SU-DHL-6 (cell line): ENCODE results near the gene WDR4.
"Not testable (repeated sequence)": the region's sequence is repeated elsewhere in the genome, so short reads cannot be mapped to it uniquely, and the experiment has no call there.

Experiments used
- H2AFZ ChIP-seq: fragments of 200-600 bp; sonication (generic); 2 replicates; pipeline ENCODE4 v1.6.1; 2014; ENCODE audit warnings: low read depth, mild to moderate bottlenecking, moderate library complexity, mixed read lengths, antibody characterized with exemption, low read length; ENCODE audit not compliant: severe bottlenecking
- H3F3A ChIP-seq: fragments of 200-600 bp; shearing (Covaris generic); 2 replicates; pipeline ENCODE4 v1.6.0; 2016; ENCODE audit warnings: antibody characterized with exemption, mild to moderate bottlenecking; ENCODE audit not compliant: insufficient read depth
- H3K27ac ChIP-seq: fragments of 200-600 bp; sonication (generic); 2 replicates; pipeline ENCODE4 v1.5.1; 2016; ENCODE audit warnings: low read depth, mild to moderate bottlenecking, low read length, moderate library complexity, mixed read lengths
- H3K27me3 ChIP-seq: fragments of 200-600 bp; sonication (generic), shearing (Covaris generic); 2 replicates; pipeline ENCODE4 v1.6.0; 2014; ENCODE audit warnings: mild to moderate bottlenecking, low read length
- H3K36me3 ChIP-seq: fragments of 200-600 bp; sonication (generic); 2 replicates; pipeline ENCODE4 v1.6.1; 2014; ENCODE audit warnings: mild to moderate bottlenecking, low read length, mixed read lengths
- H3K4me2 ChIP-seq: fragments of 300-600, 200-600 bp; shearing (Covaris generic), sonication (generic); 2 replicates; pipeline ENCODE4 v1.6.0; 2014; ENCODE audit warnings: low read length, low read depth, mild to moderate bottlenecking; ENCODE audit not compliant: poor library complexity, severe bottlenecking
- H3K4me3 ChIP-seq: fragments of 200-600 bp; sonication (generic); 2 replicates; pipeline ENCODE4 v1.5.1; 2014; ENCODE audit warnings: antibody characterized with exemption, low read length, mild to moderate bottlenecking, mixed read lengths; ENCODE audit not compliant: insufficient read depth, poor library complexity, severe bottlenecking
- H3K79me2 ChIP-seq: fragments of 200-600 bp; sonication (generic); 2 replicates; pipeline ENCODE4 v1.6.1; 2014; ENCODE audit warnings: mild to moderate bottlenecking, low read length, moderate library complexity; ENCODE audit not compliant: insufficient read depth
- H3K9ac ChIP-seq: fragments of 200-600 bp; sonication (generic); 2 replicates; pipeline ENCODE4 v1.7.0; 2014; ENCODE audit warnings: mild to moderate bottlenecking, low read length
- H3K9me2 ChIP-seq: fragments of 200-600 bp; sonication (generic); replicated peaks from 2 replicates; pipeline ENCODE4 v1.6.1; 2014; ENCODE audit warnings: low read length; ENCODE audit not compliant: insufficient read depth
- H3K9me3 ChIP-seq: fragments of 200-600 bp; sonication (generic); 2 replicates; pipeline ENCODE4 v1.6.1; 2014; ENCODE audit warnings: low read length, mixed read lengths; ENCODE audit not compliant: insufficient read depth
- H4K20me1 ChIP-seq: fragments of 200-600 bp; sonication (generic); 2 replicates; pipeline ENCODE4 v1.6.1; 2014; ENCODE audit warnings: low read depth, mild to moderate bottlenecking, antibody characterized with exemption, low read length, moderate library complexity, mixed read lengths
- CTCF ChIP-seq: fragments of 200-600 bp; sonication (generic); IDR thresholded peaks from one replicate; pipeline ENCODE4 v1.5.1; 2017; ENCODE audit warnings: antibody characterized with exemption, mild to moderate bottlenecking, low read length, moderate library complexity; ENCODE audit not compliant: insufficient read depth, poor library complexity, severe bottlenecking
- EZH2phosphoT487 ChIP-seq: fragments of 200-600 bp; sonication (generic), shearing (Covaris generic); conservative IDR thresholded peaks from 2 replicates; pipeline ENCODE4 v1.6.1; 2018; ENCODE audit warnings: mild to moderate bottlenecking, antibody characterized with exemption, low read length, moderate library complexity, mixed read lengths

WDR4 gene

GRCh38 chr21:42833859-42834725 is 45.2 kb downstream of the WDR4 start:
- no peak for TF ChIP-seq EZH2phosphoT487
- no peak for TF ChIP-seq CTCF
- Histone ChIP-seq H3K79me2 (no peaks in the 10 kb centered on the region), H3K9me2 (no peaks in the 10 kb centered on the region), H2AFZ (no peak overlapping the region), H3K4me3 (no peak overlapping the region), H3K9ac (no peak overlapping the region), H3K4me2 (no peak overlapping the region), H3K36me3 (no peaks in the 10 kb centered on the region), H3K9me3 (no peaks in the 10 kb centered on the region), H3K27ac (no peak overlapping the region), H3F3A (peaks cover 4% of the 10 kb centered on the region; the same call in 1 of the 2 replicates), H3K27me3 (no peaks in the 10 kb centered on the region), H4K20me1 (no peaks in the 10 kb centered on the region)

- Histone ChIP-seq H3K79me2 (no peaks in the 10 kb centered on the region), H3K4me2 (no peak overlapping the region), H3K9ac (no peak overlapping the region), H3F3A (peaks cover 4% of the 10 kb centered on the region; the same call in 1 of the 2 replicates), H3K4me3 (no peak overlapping the region), H3K27ac (no peak overlapping the region), H3K9me2 (no peaks in the 10 kb centered on the region), H2AFZ (no peak overlapping the region), H3K36me3 (no peaks in the 10 kb centered on the region), H3K9me3 (no peaks in the 10 kb centered on the region), H4K20me1 (no peaks in the 10 kb centered on the region), H3K27me3 (no peaks in the 10 kb centered on the region)
- TF ChIP-seq EZH2phosphoT487: no peak
- TF ChIP-seq CTCF: peak; percentile 42
Observed at GRCh38 chr21:42833439-42833815, 45.9 kb downstream of the WDR4 start.

- not testable (repeated sequence) for H3K4me2 ChIP-seq, H3K4me3 ChIP-seq, H3K9ac ChIP-seq, H3K27ac ChIP-seq, H3K9me3 ChIP-seq, H3K27me3 ChIP-seq, H3K9me2 ChIP-seq, H3F3A ChIP-seq, H3K79me2 ChIP-seq, H4K20me1 ChIP-seq, H2AFZ ChIP-seq, H3K36me3 ChIP-seq
Observed at GRCh38 chr21:42832321-42832630, 47.1 kb downstream of the WDR4 start.

GRCh38 chr21:42830456-42831455 is 48.6 kb downstream of the WDR4 start:
- Histone ChIP-seq H3K27me3 (no peaks in the 10 kb centered on the region), H3K9ac (no peak overlapping the region), H2AFZ (no peak overlapping the region), H3K4me3 (no peak overlapping the region), H3K79me2 (no peaks in the 10 kb centered on the region), H3F3A (no peaks in the 10 kb centered on the region), H3K9me2 (no peaks in the 10 kb centered on the region), H3K4me2 (no peak overlapping the region), H4K20me1 (no peaks in the 10 kb centered on the region), H3K27ac (no peak overlapping the region), H3K9me3 (no peaks in the 10 kb centered on the region), H3K36me3 (no peaks in the 10 kb centered on the region)
- TF ChIP-seq CTCF: no peak
- no peak for TF ChIP-seq EZH2phosphoT487
